GM23338 (cell line): ENCODE results near the gene EHMT2. TPM values are rescaled to one million over a fixed set of nuclear protein-coding genes. Genes with fewer than 3 reads are reported as not detected.

Experiments used
- ATAC-seq: fragments of 200-7000 bp; cut with Tn5 transposase; 3 replicates; pipeline ENCODE4 v1.9.1; 2020
- DNase-seq: peaks from one replicate; pipeline ENCODE4 v3.0.0-alpha.2; 2015; ENCODE audit warnings: low spot score
- H2AFZ ChIP-seq: fragments of 200-600 bp; sonication (generic); 2 replicates; pipeline ENCODE4 v1.8.0; 2016; ENCODE audit warnings: antibody characterized with exemption, mild to moderate bottlenecking, moderate library complexity
- H3F3A ChIP-seq: fragments of 200-600 bp; sonication (generic); replicated peaks from 2 replicates; pipeline ENCODE4 v1.8.0; 2017; ENCODE audit warnings: antibody characterized with exemption, mixed run types, low read depth
- H3K27ac ChIP-seq: fragments of 200-600 bp; sonication (generic); 2 replicates; pipeline ENCODE4 v1.6.1; 2016; ENCODE audit warnings: low read depth
- H3K27me3 ChIP-seq: fragments of 200-600 bp; sonication (generic); 2 replicates; pipeline ENCODE4 v1.8.0; 2016; ENCODE audit warnings: mild to moderate bottlenecking, mixed run types, moderate library complexity; ENCODE audit not compliant: insufficient read depth
- H3K36me3 ChIP-seq: fragments of 200-600 bp; sonication (generic); 2 replicates; pipeline ENCODE4 v1.8.0; 2016; ENCODE audit warnings: mild to moderate bottlenecking; ENCODE audit not compliant: insufficient read depth
- H3K4me1 ChIP-seq: fragments of 200-600 bp; sonication (generic); 2 replicates; pipeline ENCODE4 v1.8.0; 2016; ENCODE audit warnings: mild to moderate bottlenecking, moderate library complexity; ENCODE audit not compliant: insufficient read depth
- H3K4me2 ChIP-seq: fragments of 200-600 bp; sonication (generic); 2 replicates; pipeline ENCODE4 v1.7.1; 2017; ENCODE audit warnings: mixed run types
- H3K4me3 ChIP-seq: fragments of 200-600 bp; sonication (generic); 2 replicates; pipeline ENCODE4 v1.6.1; 2016; ENCODE audit warnings: mixed run types
- H3K79me2 ChIP-seq: fragments of 200-600 bp; sonication (generic); replicated peaks from 2 replicates; pipeline ENCODE4 v1.8.0; 2017; ENCODE audit warnings: mild to moderate bottlenecking; ENCODE audit not compliant: insufficient read depth
- H3K9me2 ChIP-seq: fragments of 200-600 bp; sonication (generic); 2 replicates; pipeline ENCODE4 v1.8.0; 2017; ENCODE audit not compliant: insufficient read depth
- H4K20me1 ChIP-seq: fragments of 200-600 bp; sonication (generic); replicated peaks from 2 replicates; pipeline ENCODE4 v1.8.0; 2017; ENCODE audit warnings: mild to moderate bottlenecking; ENCODE audit not compliant: insufficient read depth
- H3K27ac Mint-ChIP-seq: 2 replicates; pipeline ENCODE4 v1.8.0; 2020; ENCODE audit warnings: inconsistent platforms, mild to moderate bottlenecking, moderate library complexity, mixed read lengths
- H3K27me3 Mint-ChIP-seq: 3 replicates; pipeline ENCODE4 v1.8.0; 2022; ENCODE audit warnings: low read depth, mild to moderate bottlenecking, moderate library complexity, mixed read lengths, inconsistent platforms; ENCODE audit not compliant: insufficient read depth, poor library complexity
- H3K36me3 Mint-ChIP-seq: 3 replicates; pipeline ENCODE4 v1.8.0; 2021; ENCODE audit warnings: low read depth, mild to moderate bottlenecking, inconsistent platforms, moderate library complexity, mixed read lengths
- H3K4me1 Mint-ChIP-seq: 3 replicates; pipeline ENCODE4 v1.8.0; 2020; ENCODE audit warnings: mild to moderate bottlenecking, inconsistent platforms, mixed read lengths
- H3K4me3 Mint-ChIP-seq: 3 replicates; pipeline ENCODE4 v1.8.0; 2021; ENCODE audit warnings: moderate library complexity, mild to moderate bottlenecking, inconsistent platforms, mixed read lengths
- H3K9me3 Mint-ChIP-seq: 3 replicates; pipeline ENCODE4 v1.8.0; 2020; ENCODE audit warnings: moderate library complexity, mild to moderate bottlenecking, inconsistent platforms, mixed read lengths
- CREB1 ChIP-seq: fragments of 250-450 bp; sonication (Bioruptor Pico); IDR thresholded peaks from 2 replicates; pipeline ENCODE4 v1.5.0; 2020; ENCODE audit warnings: low read depth, mild to moderate bottlenecking, moderate library complexity
- CTCF ChIP-seq, 2 experiments: fragments of 200-600 bp in 1 of 2; sonication (generic) in 1 of 2; conservative IDR thresholded peaks; 2 replicates each; pipeline versions ENCODE4 v1.5.1 to v1.6.1; 2016 to 2017; ENCODE audit warnings: antibody characterized with exemption in 2 of 2, low read depth in 2 of 2, mild to moderate bottlenecking in 2 of 2, moderate library complexity in 1 of 2
- EZH2 ChIP-seq: fragments of 200-600 bp; sonication (generic); IDR thresholded peaks from one replicate; pipeline ENCODE4 v1.8.0; 2017; ENCODE audit warnings: antibody characterized with exemption, mild to moderate bottlenecking, low read depth; ENCODE audit not compliant: unreplicated experiment
- EZH2phosphoT487 ChIP-seq: fragments of 200-600 bp; sonication (generic); IDR thresholded peaks from one replicate; pipeline ENCODE4 v1.8.1; 2018; ENCODE audit warnings: antibody characterized with exemption; ENCODE audit not compliant: unreplicated experiment
- JUNB ChIP-seq: IDR thresholded peaks from one replicate; pipeline ENCODE4 v1.6.1; 2016; ENCODE audit warnings: antibody characterized with exemption; ENCODE audit not compliant: unreplicated experiment
- NANOG ChIP-seq: IDR thresholded peaks from 2 replicates; pipeline ENCODE4 v1.6.1; 2016; ENCODE audit warnings: antibody characterized with exemption, borderline replicate concordance
- POLR2AphosphoS5 ChIP-seq: IDR thresholded peaks from 2 replicates; pipeline ENCODE4 v1.6.1; 2016; ENCODE audit warnings: antibody characterized with exemption, low read depth
- STAT1 ChIP-seq: IDR thresholded peaks from one replicate; pipeline ENCODE4 v1.6.1; 2016; ENCODE audit warnings: antibody characterized with exemption; ENCODE audit not compliant: unreplicated experiment
- ZNF331 ChIP-seq: fragments of 250-450 bp; sonication (Bioruptor Pico); IDR thresholded peaks from 2 replicates; pipeline ENCODE4 v1.5.0; 2020; ENCODE audit warnings: low read depth, mild to moderate bottlenecking, moderate library complexity
- ZNF462 ChIP-seq: fragments of 250-450 bp; sonication (Bioruptor Pico); IDR thresholded peaks from 2 replicates; pipeline ENCODE4 v1.5.0; 2020; ENCODE audit warnings: mild to moderate bottlenecking, moderate library complexity
- polyA plus RNA-seq: library from polyadenylated mRNA; unstranded; fragments of >200 nt; fragmentation: Nextera tagmentation; extraction: Ambion mirVana; gene quantifications from 2 replicates; pipeline ENCODE4 v1.2.1, GENCODE V29; 2016
- total RNA-seq: library from RNA; depleted of rRNA; stranded (reverse); fragments of >200 nt; shearing (Covaris generic); gene quantifications from 2 replicates; pipeline ENCODE4 v1.2.3, GENCODE V29; 2014

The EHMT2 gene
- total and polyA plus RNA-seq, 2 experiments from 2014 or later, result 113 to 193 TPM

- ATAC-seq (no peak), DNase-seq (no peak)
- peaks cover 2% of the 10 kb centered on the region; the same call in 1 of the 2 replicates for H3F3A ChIP-seq
- H3K27ac ChIP-seq, result no peak overlapping the region
- H3K27ac Mint-ChIP-seq, result no peak overlapping the region
- H3K79me2 ChIP-seq, result no peaks in the 10 kb centered on the region
- H3K36me3 ChIP-seq, result no peaks in the 10 kb centered on the region
- no peak overlapping the region for H3K4me3 Mint-ChIP-seq
- H3K9me3 Mint-ChIP-seq, result no peaks in the 10 kb centered on the region
- H3K27me3 ChIP-seq, result no peaks in the 10 kb centered on the region
- TF ChIP-seq EZH2, result no peak
- TF ChIP-seq NANOG, result no peak
- no peak for TF ChIP-seq ZNF331 (CRISPR knock-in tag)
- peaks cover 8% of the 10 kb centered on the region for H3K27me3 Mint-ChIP-seq
- no peak overlapping the region for H2AFZ ChIP-seq
- H3K4me1 ChIP-seq, result peaks cover 9% of the 10 kb centered on the region; the same call in 1 of the 2 replicates
- H3K4me2 ChIP-seq, result no peak overlapping the region
- H3K36me3 Mint-ChIP-seq, result no peaks in the 10 kb centered on the region
- no peaks in the 10 kb centered on the region for H3K9me2 ChIP-seq
- H3K4me1 Mint-ChIP-seq, result peaks cover 11% of the 10 kb centered on the region
- H3K4me3 ChIP-seq, result no peak overlapping the region
- H4K20me1 ChIP-seq, result peaks cover under 1% of the 10 kb centered on the region; the same call in 1 of the 2 replicates
These were observed 23.3 kb downstream of the EHMT2 start for GRCh38 chr6:31874084-31874670.

- Histone ChIP-seq H3K4me3 (no peak overlapping the region), H4K20me1 (no peaks in the 10 kb centered on the region), H3K4me2 (peak overlapping the region; percentile 55), H3K27ac (no peak overlapping the region), H3K79me2 (no peaks in the 10 kb centered on the region), H3K4me1 (peaks cover 6% of the 10 kb centered on the region; the same call in 1 of the 2 replicates), H3F3A (no peaks in the 10 kb centered on the region), H2AFZ (peak overlapping the region; percentile 74; the same call in 1 of the 2 replicates), H3K36me3 (no peaks in the 10 kb centered on the region), H3K9me2 (no peaks in the 10 kb centered on the region), H3K27me3 (no peaks in the 10 kb centered on the region)
- H3K4me3 Mint-ChIP-seq, result no peak overlapping the region
- peak overlapping the region; percentile 21; the same call in 1 of the 2 replicates for H3K27ac Mint-ChIP-seq
- DNase-seq (peak; percentile 18), ATAC-seq (peak; percentile 53)
- peaks cover 8% of the 10 kb centered on the region for H3K4me1 Mint-ChIP-seq
- H3K36me3 Mint-ChIP-seq, result no peaks in the 10 kb centered on the region
- H3K9me3 Mint-ChIP-seq, result no peaks in the 10 kb centered on the region
- peaks cover 6% of the 10 kb centered on the region for H3K27me3 Mint-ChIP-seq
- no peak for TF ChIP-seq NANOG
- no peak for TF ChIP-seq ZNF331 (CRISPR knock-in tag)
- no peak for TF ChIP-seq EZH2
- no peak for TF ChIP-seq EZH2phosphoT487
- TF ChIP-seq CTCF (conservative IDR thresholded peaks at IDR 0.05; ENCODE audit: low read depth in 2 of 2), result no peak
- TF ChIP-seq STAT1, result no peak
- no peak for TF ChIP-seq POLR2AphosphoS5
- TF ChIP-seq ZNF462 (CRISPR knock-in tag), result no peak
- no peak for TF ChIP-seq JUNB
- no peak for TF ChIP-seq CREB1 (CRISPR knock-in tag)
These were observed 26.3 kb downstream of the EHMT2 start for GRCh38 chr6:31871046-31871659.
